Stomach (tissue), 4 donors: ENCODE data around the gene NSF.

Experiments
- EP300 ChIP-seq: sonication (generic); formaldehyde crosslinking; IDR thresholded peaks from one replicate; pipeline ENCODE4 v1.6.1; 2017; ENCODE audit warnings: antibody characterized with exemption
- POLR2A ChIP-seq, 4 donors: fragments of 450-650 bp; IDR thresholded peaks; one replicate each; pipeline ENCODE4 v1.6.1; 2016; ENCODE audit warnings: antibody characterized with exemption in 4 of 4, control low read depth in 2 of 4, mild to moderate bottlenecking in 1 of 4, moderate library complexity in 1 of 4
- POLR2AphosphoS5 ChIP-seq, 3 donors: sonication (generic); formaldehyde crosslinking; IDR thresholded peaks; one replicate each; pipeline ENCODE4 v1.6.1; 2016; ENCODE audit warnings: antibody characterized with exemption in 3 of 3
- TF ChIP-seq, protein P1 (sequence below), 7 experiments: fragments of 450-650 bp in 4 of 7; fragments of 200-600 bp in 3 of 7; sonication (generic) in 3 of 7; IDR thresholded peaks; one replicate each; pipeline ENCODE4 v1.5.1; 2016 to 2019; ENCODE audit warnings: antibody characterized with exemption in 7 of 7, control low read depth in 2 of 7, mild to moderate bottlenecking in 1 of 7

DNA sequence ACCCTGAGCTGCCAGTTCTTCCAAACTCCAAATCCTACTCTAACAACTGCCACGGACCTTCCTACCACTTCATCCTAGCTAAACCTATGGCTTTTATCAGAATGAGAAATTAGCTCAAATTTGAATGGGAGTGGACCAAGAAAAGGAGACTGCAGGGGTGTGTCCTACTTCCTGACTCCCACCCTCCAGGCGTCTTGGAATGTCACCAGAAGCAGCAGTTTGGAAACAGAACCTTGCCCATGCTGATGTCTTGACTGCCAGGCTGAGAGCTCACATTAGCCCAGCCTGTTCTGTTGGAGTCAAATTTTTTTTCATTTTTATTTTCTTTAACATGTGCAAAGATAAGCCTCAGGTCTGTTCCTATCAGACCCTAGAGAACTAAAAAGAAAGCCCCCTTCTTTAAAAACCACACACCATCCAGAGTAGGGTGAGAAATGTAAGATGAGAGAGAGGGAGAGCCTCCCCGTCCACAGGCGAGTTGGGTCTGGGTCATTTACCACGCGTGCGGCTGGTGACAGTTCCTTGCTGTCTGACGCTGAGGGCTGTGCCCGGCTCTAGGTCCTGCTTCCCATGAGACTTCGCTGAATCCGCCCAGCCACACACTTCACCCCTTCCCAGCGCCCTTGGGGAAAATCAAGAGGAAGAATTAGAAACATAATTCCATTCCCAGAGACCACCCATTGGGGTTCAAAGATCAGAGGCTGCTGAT lies 173.7 kb downstream of the NSF start:
- TF ChIP-seq, protein P1, sequence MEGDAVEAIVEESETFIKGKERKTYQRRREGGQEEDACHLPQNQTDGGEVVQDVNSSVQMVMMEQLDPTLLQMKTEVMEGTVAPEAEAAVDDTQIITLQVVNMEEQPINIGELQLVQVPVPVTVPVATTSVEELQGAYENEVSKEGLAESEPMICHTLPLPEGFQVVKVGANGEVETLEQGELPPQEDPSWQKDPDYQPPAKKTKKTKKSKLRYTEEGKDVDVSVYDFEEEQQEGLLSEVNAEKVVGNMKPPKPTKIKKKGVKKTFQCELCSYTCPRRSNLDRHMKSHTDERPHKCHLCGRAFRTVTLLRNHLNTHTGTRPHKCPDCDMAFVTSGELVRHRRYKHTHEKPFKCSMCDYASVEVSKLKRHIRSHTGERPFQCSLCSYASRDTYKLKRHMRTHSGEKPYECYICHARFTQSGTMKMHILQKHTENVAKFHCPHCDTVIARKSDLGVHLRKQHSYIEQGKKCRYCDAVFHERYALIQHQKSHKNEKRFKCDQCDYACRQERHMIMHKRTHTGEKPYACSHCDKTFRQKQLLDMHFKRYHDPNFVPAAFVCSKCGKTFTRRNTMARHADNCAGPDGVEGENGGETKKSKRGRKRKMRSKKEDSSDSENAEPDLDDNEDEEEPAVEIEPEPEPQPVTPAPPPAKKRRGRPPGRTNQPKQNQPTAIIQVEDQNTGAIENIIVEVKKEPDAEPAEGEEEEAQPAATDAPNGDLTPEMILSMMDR (IDR thresholded peaks at IDR 0.05), result no peak
- TF ChIP-seq POLR2A (IDR thresholded peaks at IDR 0.05) (no peak), POLR2AphosphoS5 (IDR thresholded peaks at IDR 0.05) (no peak), EP300 (no peak)
